Neural cell (in vitro differentiated cells): Measurements from ENCODE around the gene NPFF. TPM values are rescaled to one million over a fixed set of nuclear protein-coding genes. Genes with fewer than 3 reads are reported as not detected.

ENCODE experiments used
- H2AFZ ChIP-seq: fragments of 200-600, 300-800 bp; sonication (generic), shearing (Covaris generic); 2 replicates; pipeline ENCODE4 v1.6.0; 2014; ENCODE audit warnings: low read depth, mild to moderate bottlenecking, antibody characterized with exemption, low read length, moderate library complexity
- H3F3A ChIP-seq: fragments of 200-600 bp; shearing (Covaris generic); 2 replicates; pipeline ENCODE4 v1.6.1; 2016; ENCODE audit warnings: mild to moderate bottlenecking, moderate library complexity, mixed read lengths, antibody characterized with exemption, low read length; ENCODE audit not compliant: insufficient read depth, poor library complexity, severe bottlenecking
- H3K27ac ChIP-seq: fragments of 200-600, 300-800 bp; sonication (generic), shearing (Covaris generic); 2 replicates; pipeline ENCODE4 v1.5.1; 2014; ENCODE audit warnings: mild to moderate bottlenecking, low read length, moderate library complexity
- H3K27me3 ChIP-seq: fragments of 300-800, 200-600 bp; sonication (generic), shearing (Covaris generic); 2 replicates; pipeline ENCODE4 v1.6.0; 2014; ENCODE audit warnings: mild to moderate bottlenecking, low read depth, low read length, moderate library complexity; ENCODE audit not compliant: insufficient read depth
- H3K36me3 ChIP-seq: fragments of 300-800, 200-600 bp; sonication (generic), shearing (Covaris generic); 2 replicates; pipeline ENCODE4 v1.5.1; 2014; ENCODE audit warnings: mild to moderate bottlenecking, antibody characterized with exemption, low read length, moderate library complexity; ENCODE audit not compliant: insufficient read depth
- H3K4me2 ChIP-seq: fragments of 300-800, 200-600 bp; sonication (generic), shearing (Covaris generic); 2 replicates; pipeline ENCODE4 v1.6.0; 2014; ENCODE audit warnings: mild to moderate bottlenecking, low read length
- H3K4me3 ChIP-seq: fragments of 300-800, 200-600 bp; sonication (generic), shearing (Covaris generic); 2 replicates; pipeline ENCODE4 v1.5.1; 2014; ENCODE audit warnings: mild to moderate bottlenecking, low read length, moderate library complexity
- H3K79me2 ChIP-seq: fragments of 200-600 bp; shearing (Covaris generic); replicated peaks from 2 replicates; pipeline ENCODE4 v1.6.0; 2014; ENCODE audit warnings: mild to moderate bottlenecking, low read length, moderate library complexity; ENCODE audit not compliant: insufficient read depth
- H3K9ac ChIP-seq: fragments of 300-800, 200-600 bp; sonication (generic), shearing (Covaris generic); 2 replicates; pipeline ENCODE4 v1.6.1; 2016; ENCODE audit warnings: mild to moderate bottlenecking, low read length, mixed read lengths
- H3K9me2 ChIP-seq: fragments of 200-600 bp; shearing (Covaris generic); 2 replicates; pipeline ENCODE4 v1.6.1; 2016; ENCODE audit warnings: mild to moderate bottlenecking, low read length, mixed read lengths; ENCODE audit not compliant: insufficient read depth
- H3K9me3 ChIP-seq: fragments of 200-600, 300-800 bp; sonication (generic), shearing (Covaris generic); 2 replicates; pipeline ENCODE4 v1.6.1; 2016; ENCODE audit warnings: mild to moderate bottlenecking, mixed run types, low read length, moderate library complexity, mixed read lengths
- H4K20me1 ChIP-seq: fragments of 200-600 bp; shearing (Covaris generic); 2 replicates; pipeline ENCODE4 v1.6.1; 2016; ENCODE audit warnings: mild to moderate bottlenecking, mixed run types; ENCODE audit not compliant: insufficient read depth
- EZH2 ChIP-seq: fragments of 200-600, 300-800 bp; shearing (Covaris generic), sonication (generic); IDR thresholded peaks from 2 replicates; pipeline ENCODE4 v1.6.1; 2014; ENCODE audit warnings: antibody characterized with exemption, low read length, borderline replicate concordance, mild to moderate bottlenecking; ENCODE audit not compliant: insufficient read depth, poor library complexity, severe bottlenecking
- MXI1 ChIP-seq: fragments of 450-650 bp; conservative IDR thresholded peaks from 2 replicates; pipeline ENCODE4 v1.6.1; 2014; ENCODE audit warnings: antibody characterized with exemption, mild to moderate bottlenecking; ENCODE audit not compliant: poor library complexity, severe bottlenecking
- POLR2AphosphoS5 ChIP-seq: IDR thresholded peaks from 2 replicates; pipeline ENCODE4 v1.6.1; 2012
- RAD21 ChIP-seq: fragments of 450-650 bp; conservative IDR thresholded peaks from 2 replicates; pipeline ENCODE4 v1.6.1; 2014; ENCODE audit warnings: antibody characterized with exemption, mild to moderate bottlenecking, moderate library complexity
- SMC3 ChIP-seq: fragments of 450-650 bp; conservative IDR thresholded peaks from 2 replicates; pipeline ENCODE4 v1.6.1; 2014; ENCODE audit warnings: antibody characterized with exemption, mild to moderate bottlenecking, moderate library complexity; ENCODE audit not compliant: poor library complexity
- TAF1 ChIP-seq: IDR thresholded peaks from 2 replicates; pipeline ENCODE4 v1.6.1; 2012; ENCODE audit warnings: low read depth
- polyA plus RNA-seq: library from polyadenylated mRNA; depleted of rRNA; stranded (reverse); fragments of >200 nt; gene quantifications from 2 replicates; pipeline ENCODE4 v1.2.3, GENCODE V29; 2014
- TF ChIP-seq, protein P1 (sequence below): IDR thresholded peaks from 2 replicates; pipeline ENCODE4 v1.6.1; 2012; ENCODE audit warnings: borderline replicate concordance
- TF ChIP-seq, protein P2 (sequence below): fragments of 450-650 bp; IDR thresholded peaks from 2 replicates; pipeline ENCODE4 v1.5.1; 2014; ENCODE audit warnings: antibody characterized with exemption, mild to moderate bottlenecking, moderate library complexity; ENCODE audit not compliant: poor library complexity, severe bottlenecking

The NPFF gene
- polyA plus RNA-seq, 1 donor from 2014 or later = not detected

DNA sequence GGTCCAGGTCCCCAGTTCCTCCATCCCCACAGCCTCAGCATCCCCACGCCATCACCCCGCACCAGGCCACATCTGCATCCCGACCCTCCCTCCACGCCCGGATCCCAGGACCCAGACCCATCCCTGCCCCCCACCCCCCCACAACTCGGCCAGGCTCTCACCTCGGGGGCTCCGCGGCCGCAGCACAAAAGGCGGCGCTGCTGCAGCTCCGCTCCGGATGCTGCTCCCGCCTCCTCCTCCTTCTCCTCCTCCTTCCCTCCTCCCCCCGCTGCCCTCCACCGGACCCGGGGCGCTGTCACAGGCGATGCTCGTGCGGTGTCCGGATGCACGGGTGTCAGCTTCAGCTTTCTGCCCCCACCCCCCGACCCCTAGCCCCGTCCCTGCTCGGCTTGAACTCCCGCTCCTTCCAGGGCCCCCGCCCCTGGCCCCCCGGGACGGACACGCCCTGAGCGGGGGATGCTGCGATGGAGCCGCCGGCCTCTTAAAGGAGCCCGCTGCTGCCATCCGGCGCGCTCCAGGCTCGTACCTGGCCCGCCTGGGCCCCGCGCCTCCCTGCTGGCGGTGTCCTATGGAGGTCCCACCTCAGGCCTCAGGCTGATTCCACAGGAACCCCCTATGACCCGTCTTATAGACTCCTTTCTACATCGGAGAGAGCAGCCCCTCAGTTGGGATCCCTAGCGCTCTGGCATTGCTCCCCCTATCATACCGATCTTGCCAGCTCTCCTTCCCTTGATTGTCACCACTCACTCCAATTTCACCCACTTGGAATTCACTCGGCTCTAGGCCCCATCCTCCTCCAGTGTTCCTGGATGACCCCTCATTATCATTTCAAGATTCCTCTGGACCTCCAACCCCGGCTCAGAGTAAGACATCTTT is 7.8 kb downstream of the NPFF start, which contains the start of gene MAP3K12:
MAP3K12 (minus strand) TSS at position 193 of the 876 bp plus-strand sequence. CDS start 12,067 bp downstream, outside the sequence.
- peak within 1 kb of the TSS; percentile 47 for H2AFZ ChIP-seq
- H3K79me2 ChIP-seq = peaks cover 50% of the 10 kb centered on the region
- H3K4me3 ChIP-seq = peak within 1 kb of the TSS; percentile 71

DNA sequence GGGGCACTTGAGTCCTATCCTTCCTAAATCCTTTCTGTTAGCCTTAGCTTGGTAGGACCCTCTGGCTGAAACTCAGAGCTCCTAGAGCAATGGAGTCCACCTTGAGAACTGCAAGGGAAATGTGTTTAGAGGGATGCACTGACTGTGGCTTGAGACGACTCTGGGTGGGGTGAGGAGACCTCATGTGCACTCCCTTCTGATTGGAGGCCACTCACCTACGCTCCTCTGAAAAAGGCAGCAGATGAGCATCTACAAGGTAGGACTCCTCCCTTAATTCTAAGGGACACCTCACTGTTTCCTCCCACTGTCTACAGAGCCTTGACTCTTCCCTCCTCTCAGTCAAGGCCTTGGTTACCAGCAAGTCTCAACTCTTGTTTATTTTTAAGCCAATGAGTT is 9.1 kb downstream of the NPFF start:
- H2AFZ ChIP-seq = no peak overlapping the region
- peak overlapping the region; percentile 99 for H3K27ac ChIP-seq
- H3K4me3 ChIP-seq = peak overlapping the region; percentile 71
- TF ChIP-seq, protein P1, sequence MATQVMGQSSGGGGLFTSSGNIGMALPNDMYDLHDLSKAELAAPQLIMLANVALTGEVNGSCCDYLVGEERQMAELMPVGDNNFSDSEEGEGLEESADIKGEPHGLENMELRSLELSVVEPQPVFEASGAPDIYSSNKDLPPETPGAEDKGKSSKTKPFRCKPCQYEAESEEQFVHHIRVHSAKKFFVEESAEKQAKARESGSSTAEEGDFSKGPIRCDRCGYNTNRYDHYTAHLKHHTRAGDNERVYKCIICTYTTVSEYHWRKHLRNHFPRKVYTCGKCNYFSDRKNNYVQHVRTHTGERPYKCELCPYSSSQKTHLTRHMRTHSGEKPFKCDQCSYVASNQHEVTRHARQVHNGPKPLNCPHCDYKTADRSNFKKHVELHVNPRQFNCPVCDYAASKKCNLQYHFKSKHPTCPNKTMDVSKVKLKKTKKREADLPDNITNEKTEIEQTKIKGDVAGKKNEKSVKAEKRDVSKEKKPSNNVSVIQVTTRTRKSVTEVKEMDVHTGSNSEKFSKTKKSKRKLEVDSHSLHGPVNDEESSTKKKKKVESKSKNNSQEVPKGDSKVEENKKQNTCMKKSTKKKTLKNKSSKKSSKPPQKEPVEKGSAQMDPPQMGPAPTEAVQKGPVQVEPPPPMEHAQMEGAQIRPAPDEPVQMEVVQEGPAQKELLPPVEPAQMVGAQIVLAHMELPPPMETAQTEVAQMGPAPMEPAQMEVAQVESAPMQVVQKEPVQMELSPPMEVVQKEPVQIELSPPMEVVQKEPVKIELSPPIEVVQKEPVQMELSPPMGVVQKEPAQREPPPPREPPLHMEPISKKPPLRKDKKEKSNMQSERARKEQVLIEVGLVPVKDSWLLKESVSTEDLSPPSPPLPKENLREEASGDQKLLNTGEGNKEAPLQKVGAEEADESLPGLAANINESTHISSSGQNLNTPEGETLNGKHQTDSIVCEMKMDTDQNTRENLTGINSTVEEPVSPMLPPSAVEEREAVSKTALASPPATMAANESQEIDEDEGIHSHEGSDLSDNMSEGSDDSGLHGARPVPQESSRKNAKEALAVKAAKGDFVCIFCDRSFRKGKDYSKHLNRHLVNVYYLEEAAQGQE = no peak
- TF ChIP-seq SMC3 (no peak), TAF1 (no peak)
- H3K27me3 ChIP-seq = no peaks in the 10 kb centered on the region
- peaks cover 13% of the 10 kb centered on the region for H3F3A ChIP-seq
- H3K79me2 ChIP-seq = peaks cover 57% of the 10 kb centered on the region
- no peaks in the 10 kb centered on the region for H3K9me2 ChIP-seq
- H3K9ac ChIP-seq = peak overlapping the region; percentile 99
- peak overlapping the region; percentile 72 for H3K4me2 ChIP-seq
- H4K20me1 ChIP-seq = no peaks in the 10 kb centered on the region
- peaks cover 3% of the 10 kb centered on the region for H3K36me3 ChIP-seq
- no peaks in the 10 kb centered on the region for H3K9me3 ChIP-seq

More for the DNA sequence above, 7.8 kb downstream of the NPFF start, which contains the start of gene MAP3K12:
- H3K9me3 ChIP-seq = no peaks in the 10 kb centered on the region
- TF ChIP-seq POLR2AphosphoS5 (peak; percentile 74), SMC3 (no peak), TAF1 (no peak), EZH2 (no peak), MXI1 (no peak), RAD21 (no peak)
- TF ChIP-seq, protein P2, sequence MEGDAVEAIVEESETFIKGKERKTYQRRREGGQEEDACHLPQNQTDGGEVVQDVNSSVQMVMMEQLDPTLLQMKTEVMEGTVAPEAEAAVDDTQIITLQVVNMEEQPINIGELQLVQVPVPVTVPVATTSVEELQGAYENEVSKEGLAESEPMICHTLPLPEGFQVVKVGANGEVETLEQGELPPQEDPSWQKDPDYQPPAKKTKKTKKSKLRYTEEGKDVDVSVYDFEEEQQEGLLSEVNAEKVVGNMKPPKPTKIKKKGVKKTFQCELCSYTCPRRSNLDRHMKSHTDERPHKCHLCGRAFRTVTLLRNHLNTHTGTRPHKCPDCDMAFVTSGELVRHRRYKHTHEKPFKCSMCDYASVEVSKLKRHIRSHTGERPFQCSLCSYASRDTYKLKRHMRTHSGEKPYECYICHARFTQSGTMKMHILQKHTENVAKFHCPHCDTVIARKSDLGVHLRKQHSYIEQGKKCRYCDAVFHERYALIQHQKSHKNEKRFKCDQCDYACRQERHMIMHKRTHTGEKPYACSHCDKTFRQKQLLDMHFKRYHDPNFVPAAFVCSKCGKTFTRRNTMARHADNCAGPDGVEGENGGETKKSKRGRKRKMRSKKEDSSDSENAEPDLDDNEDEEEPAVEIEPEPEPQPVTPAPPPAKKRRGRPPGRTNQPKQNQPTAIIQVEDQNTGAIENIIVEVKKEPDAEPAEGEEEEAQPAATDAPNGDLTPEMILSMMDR = peak; percentile 26
- TF ChIP-seq, protein P1 = peak; percentile 11
- H3K27me3 ChIP-seq = no peaks in the 10 kb centered on the region
- peak within 1 kb of the TSS; percentile 96 for H3K4me2 ChIP-seq
- no peaks in the 10 kb centered on the region for H3K9me2 ChIP-seq
- H3K9ac ChIP-seq = peak within 1 kb of the TSS; percentile 99
- H4K20me1 ChIP-seq = no peaks in the 10 kb centered on the region
- H3K27ac ChIP-seq = peak within 1 kb of the TSS; percentile 99
- H3F3A ChIP-seq = peaks cover 13% of the 10 kb centered on the region
- H3K36me3 ChIP-seq = peaks cover 3% of the 10 kb centered on the region
